SK-N-SH (cell line): ENCODE results near the gene RTN4RL1. TPM values are rescaled to one million over a fixed set of nuclear protein-coding genes. Genes with fewer than 3 reads are reported as not detected.

Experiments used
- CTCF ChIA-PET: fragments of 300-600, 350-600 bp; formaldehyde crosslinking; extraction: SDS; loops from one replicate; lab custom pipeline; 2021; lab: Yijun Ruan, JAX
- POLR2A ChIA-PET: fragments of 350-600 bp; sonication (Branson Sonifier 250); formaldehyde crosslinking; extraction: SDS; loops from one replicate; lab custom pipeline; 2020; ENCODE audit warnings: antibody characterized with exemption, inconsistent platforms; lab: Yijun Ruan, JAX
- DNase-seq: peaks from one replicate; pipeline ENCODE4 v3.0.0; 2012
- H2AFZ ChIP-seq: fragments of 200-600 bp; sonication (generic); 2 replicates; pipeline ENCODE4 v1.8.1; 2016; ENCODE audit warnings: antibody characterized with exemption, mild to moderate bottlenecking, low read depth
- H3F3A ChIP-seq: fragments of 200-600 bp; sonication (generic); replicated peaks from 2 replicates; pipeline ENCODE3; 2016; ENCODE audit warnings: antibody characterized with exemption, mild to moderate bottlenecking; ENCODE audit not compliant: insufficient read depth
- H3K27ac ChIP-seq, 2 experiments: fragments of 200-500 bp in 1 of 2; fragments of 200-600 bp in 1 of 2; sonication (Bioruptor generic) in 1 of 2; sonication (generic), shearing (Covaris generic) in 1 of 2; 2 replicates each; pipeline versions ENCODE4 v1.5.1 to v1.6.1; 2014 to 2016; ENCODE audit warnings: low read depth in 2 of 2, inconsistent platforms in 1 of 2, low read length in 1 of 2, mild to moderate bottlenecking in 1 of 2, mixed read lengths in 1 of 2
- H3K27me3 ChIP-seq: fragments of 200-600 bp; sonication (generic), shearing (Covaris generic); 2 replicates; pipeline ENCODE4 v1.6.1; 2016; ENCODE audit warnings: mixed run types; ENCODE audit not compliant: insufficient read depth
- H3K36me3 ChIP-seq, 2 experiments: fragments of 200-500 bp in 1 of 2; fragments of 200-600 bp in 1 of 2; sonication (Bioruptor generic) in 1 of 2; sonication (generic) in 1 of 2; replicated peaks in 1 of 2; 2 replicates each; pipeline versions ENCODE3 to v1.5.1; 2014 to 2016; ENCODE audit warnings: low read length in 1 of 2, mild to moderate bottlenecking in 1 of 2; ENCODE audit not compliant: insufficient read depth in 2 of 2, control insufficient read depth in 1 of 2
- H3K4me1 ChIP-seq, 2 experiments: fragments of 200-500 bp in 1 of 2; fragments of 200-600 bp in 1 of 2; sonication (Bioruptor generic) in 1 of 2; sonication (generic), shearing (Covaris generic) in 1 of 2; 2 replicates each; pipeline versions ENCODE4 v1.5.1 to v1.6.1; 2014 to 2016; ENCODE audit warnings: low read depth in 1 of 2, low read length in 1 of 2, mixed run types in 1 of 2; ENCODE audit not compliant: insufficient read depth in 2 of 2, control insufficient read depth in 1 of 2
- H3K4me2 ChIP-seq: fragments of 200-600 bp; sonication (generic), shearing (Covaris generic); 2 replicates; pipeline ENCODE4 v1.6.1; 2017; ENCODE audit warnings: mixed run types
- H3K4me3 ChIP-seq, 2 experiments: fragments of 200-500 bp in 1 of 2; fragments of 200-600 bp in 1 of 2; sonication (Bioruptor generic) in 1 of 2; sonication (generic), shearing (Covaris generic) in 1 of 2; 2 replicates each; pipeline versions ENCODE4 v1.5.1 to v1.8.1; 2014 to 2016; ENCODE audit warnings: low read depth in 2 of 2, inconsistent platforms in 1 of 2, low read length in 1 of 2, mild to moderate bottlenecking in 1 of 2, mixed read lengths in 1 of 2, moderate library complexity in 1 of 2
- H3K79me2 ChIP-seq: fragments of 200-600 bp; sonication (generic); 2 replicates; pipeline ENCODE4 v1.8.1; 2017; ENCODE audit warnings: mild to moderate bottlenecking; ENCODE audit not compliant: insufficient read depth
- H3K9ac ChIP-seq: fragments of 200-600 bp; sonication (generic); 2 replicates; pipeline ENCODE4 v1.6.1; 2017; ENCODE audit warnings: mixed run types
- H3K9me2 ChIP-seq: fragments of 200-600 bp; sonication (generic); 2 replicates; pipeline ENCODE4 v1.6.1; 2017; ENCODE audit warnings: mixed run types
- H3K9me3 ChIP-seq: fragments of 200-600 bp; sonication (generic); 2 replicates; pipeline ENCODE4 v1.6.1; 2017; ENCODE audit warnings: mixed run types, mild to moderate bottlenecking, moderate library complexity
- H4K20me1 ChIP-seq: fragments of 200-600 bp; sonication (generic); 2 replicates; pipeline ENCODE4 v1.6.1; 2017; ENCODE audit warnings: mild to moderate bottlenecking, mixed run types; ENCODE audit not compliant: insufficient read depth
- EZH2phosphoT487 ChIP-seq: fragments of 200-600 bp; sonication (generic); IDR thresholded peaks from 2 replicates; pipeline ENCODE4 v1.6.1; 2017; ENCODE audit warnings: low read depth, mixed run types, mild to moderate bottlenecking, antibody characterized with exemption, moderate library complexity, borderline replicate concordance
- FOSL2 ChIP-seq: IDR thresholded peaks from 2 replicates; pipeline ENCODE4 v1.4.0; 2012; ENCODE audit warnings: low read depth, mild to moderate bottlenecking, moderate library complexity, borderline replicate concordance
- GATA2 ChIP-seq: sonication (generic); formaldehyde crosslinking; IDR thresholded peaks from 2 replicates; pipeline ENCODE4 v1.5.0; 2020; ENCODE audit warnings: mild to moderate bottlenecking, missing genetic modification reagents
- JUND ChIP-seq: IDR thresholded peaks from 2 replicates; pipeline ENCODE4 v1.4.0; 2012
- MXI1 ChIP-seq: IDR thresholded peaks from 2 replicates; pipeline ENCODE4 v1.6.1; 2012; ENCODE audit warnings: mild to moderate bottlenecking, low read depth, low read length, improper control_type of control experiment
- NFIC ChIP-seq: IDR thresholded peaks from 2 replicates; pipeline ENCODE4 v1.4.0; 2012; ENCODE audit warnings: borderline replicate concordance
- POLR2AphosphoS5 ChIP-seq: IDR thresholded peaks from 2 replicates; pipeline ENCODE4 v1.6.1; 2012; ENCODE audit warnings: low read depth, low read length
- RCOR1 ChIP-seq: fragments of 150-350 bp; IDR thresholded peaks from 2 replicates; pipeline ENCODE4 v1.6.1; 2017; ENCODE audit warnings: antibody characterized with exemption, low read length
- REST ChIP-seq: IDR thresholded peaks from 2 replicates; pipeline ENCODE4 v1.6.1; 2012; ENCODE audit warnings: mild to moderate bottlenecking, low read depth, low read length, moderate library complexity
- RXRA ChIP-seq: IDR thresholded peaks from 2 replicates; pipeline ENCODE4 v1.4.0; 2012; ENCODE audit warnings: low read depth, mild to moderate bottlenecking, borderline replicate concordance
- SIN3A ChIP-seq: IDR thresholded peaks from 2 replicates; pipeline ENCODE4 v1.6.1; 2012; ENCODE audit warnings: low read depth, mild to moderate bottlenecking, low read length, moderate library complexity, borderline replicate concordance
- TAF1 ChIP-seq: IDR thresholded peaks from 2 replicates; pipeline ENCODE4 v1.6.1; 2012; ENCODE audit warnings: low read depth, mild to moderate bottlenecking, low read length, moderate library complexity, borderline replicate concordance
- USF1 ChIP-seq: IDR thresholded peaks from 2 replicates; pipeline ENCODE4 v1.4.0; 2012; ENCODE audit warnings: low read depth, borderline replicate concordance
- USF2 ChIP-seq: fragments of 150-350 bp; IDR thresholded peaks from 2 replicates; pipeline ENCODE4 v1.6.1; 2017; ENCODE audit warnings: antibody characterized with exemption, low read length, low read depth, borderline replicate concordance
- WGBS: methylation state at CpG from one replicate; pipeline ENCODE4 v1.1.6; 2017; ENCODE audit warnings: low lambda C conversion rate; 5-methylcytosine and 5-hydroxymethylcytosine counted together
- polyA plus RNA-seq, 3 experiments: library from polyadenylated mRNA; depleted of rRNA; stranded (reverse); fragments of >200 nt; gene quantifications; 2 replicates each; pipeline ENCODE4 v1.2.3, GENCODE V29; 2012
- TF ChIP-seq, protein P1 (sequence below): IDR thresholded peaks from 2 replicates; pipeline ENCODE4 v1.4.0; 2012; ENCODE audit warnings: low read depth

RTN4RL1 gene
- polyA plus RNA-seq, 1 of the 3 experiments (the other 2 are of a cell fraction): 0.07 TPM

DNA sequence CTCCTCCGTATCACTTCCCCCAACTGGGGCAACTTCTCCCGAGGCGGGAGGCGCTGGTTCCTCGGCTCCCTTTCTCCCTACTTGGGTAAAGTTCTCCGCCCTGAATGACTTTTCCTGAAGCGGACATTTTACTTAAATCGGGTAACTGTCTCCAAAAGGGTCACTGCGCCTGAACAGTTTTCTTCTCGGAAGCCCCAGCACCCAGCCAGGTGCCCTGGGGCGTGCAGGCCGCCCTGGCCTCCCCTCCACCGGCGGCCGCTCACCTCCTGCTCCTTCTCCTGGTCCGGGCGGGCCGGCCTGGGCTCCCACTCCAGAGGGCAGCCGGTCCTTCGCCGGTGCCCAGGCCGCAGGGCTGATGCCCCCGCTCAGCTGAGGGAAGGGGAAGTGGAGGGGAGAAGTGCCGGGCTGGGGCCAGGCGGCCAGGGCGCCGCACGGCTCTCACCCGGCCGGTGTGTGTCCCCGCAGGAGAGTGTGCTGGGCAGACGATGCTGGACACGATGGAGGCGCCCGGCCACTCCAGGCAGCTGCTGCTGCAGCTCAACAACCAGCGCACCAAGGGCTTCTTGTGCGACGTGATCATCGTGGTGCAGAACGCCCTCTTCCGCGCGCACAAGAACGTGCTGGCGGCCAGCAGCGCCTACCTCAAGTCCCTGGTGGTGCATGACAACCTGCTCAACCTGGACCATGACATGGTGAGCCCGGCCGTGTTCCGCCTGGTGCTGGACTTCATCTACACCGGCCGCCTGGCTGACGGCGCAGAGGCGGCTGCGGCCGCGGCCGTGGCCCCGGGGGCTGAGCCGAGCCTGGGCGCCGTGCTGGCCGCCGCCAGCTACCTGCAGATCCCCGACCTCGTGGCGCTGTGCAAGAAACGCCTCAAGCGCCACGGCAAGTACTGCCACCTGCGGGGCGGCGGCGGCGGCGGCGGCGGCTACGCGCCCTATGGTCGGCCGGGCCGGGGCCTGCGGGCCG is 31.4 kb upstream of the RTN4RL1 start:
- H4K20me1 ChIP-seq: peaks cover 5% of the 10 kb centered on the region; the same call in 1 of the 2 replicates
- no peaks in the 10 kb centered on the region for H3K9me2 ChIP-seq
- H3F3A ChIP-seq: peaks cover 11% of the 10 kb centered on the region
- 93% methylated on average over 29 of the region's 85 CpGs for WGBS
- H3K27me3 ChIP-seq: no peaks in the 10 kb centered on the region
- H3K9ac ChIP-seq: no peak overlapping the region
- no peaks in the 10 kb centered on the region for H3K79me2 ChIP-seq
- H3K4me2 ChIP-seq: no peak overlapping the region
- DNase-seq: no peak
- TF ChIP-seq POLR2AphosphoS5: no peak
- no peak for TF ChIP-seq REST
- no peak for TF ChIP-seq GATA2 (CRISPR knock-in tag)
- TF ChIP-seq FOSL2: no peak
- no peak for TF ChIP-seq JUND
- TF ChIP-seq EZH2phosphoT487: no peak
- no peak for TF ChIP-seq NFIC
- no peak for TF ChIP-seq RXRA
- TF ChIP-seq, protein P1, sequence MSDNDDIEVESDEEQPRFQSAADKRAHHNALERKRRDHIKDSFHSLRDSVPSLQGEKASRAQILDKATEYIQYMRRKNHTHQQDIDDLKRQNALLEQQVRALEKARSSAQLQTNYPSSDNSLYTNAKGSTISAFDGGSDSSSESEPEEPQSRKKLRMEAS: no peak
- no peak for TF ChIP-seq RCOR1
- no peak for TF ChIP-seq USF1
- TF ChIP-seq SIN3A: no peak
- no peak for TF ChIP-seq USF2
- TF ChIP-seq TAF1: no peak
- no peak for TF ChIP-seq MXI1
- no peaks in the 10 kb centered on the region for H3K9me3 ChIP-seq
- peaks cover 0 to 6% of the 10 kb centered on the region in 2 experiments; a peak in 1 of 4 replicates for H3K4me1 ChIP-seq
- H3K27ac ChIP-seq: no peak overlapping the region; a peak in 1 of 4 replicates
- no peak overlapping the region for H2AFZ ChIP-seq
- no peak overlapping the region for H3K4me3 ChIP-seq
- ChIA-PET CTCF (interaction anchor here (0.6 to 8.0 kb wide), 13 partner anchors 10 to 296 kb away, joined by 3 to 185 read pairs (median 20); no protein-coding TSS in a partner anchor), POLR2A (interaction anchor here (0.9 kb wide), 1 partner anchor 19 kb away, joined by 3 read pairs; no protein-coding TSS in a partner anchor)
- peaks cover 0 to 18% of the 10 kb centered on the region in 2 experiments for H3K36me3 ChIP-seq
